Memory B cell (primary cell): ENCODE measurements around the gene ZNF223.

ENCODE experiments used
- ATAC-seq: fragments of 150-1000 bp; cut with Tn5 transposase; 2 replicates; pipeline ENCODE4 v1.10.0; 2021; ENCODE audit warnings: low read depth, mild to moderate bottlenecking, moderate library complexity
- DNase-seq, 2 donors: peaks; one replicate each; pipeline ENCODE4 v3.0.0; 2022; ENCODE audit warnings: low spot score in 2 of 2
- H3K27ac Mint-ChIP-seq: one replicate; pipeline ENCODE4 v1.8.0; 2022; ENCODE audit warnings: mild to moderate bottlenecking, moderate library complexity, mixed read lengths
- H3K27me3 Mint-ChIP-seq: one replicate; pipeline ENCODE4 v1.8.0; 2022; ENCODE audit warnings: mixed read lengths
- H3K36me3 Mint-ChIP-seq: one replicate; pipeline ENCODE4 v1.8.0; 2022; ENCODE audit warnings: mild to moderate bottlenecking, mixed read lengths
- H3K4me1 Mint-ChIP-seq: one replicate; pipeline ENCODE4 v1.8.0; 2022; ENCODE audit warnings: mixed read lengths
- H3K4me3 Mint-ChIP-seq: one replicate; pipeline ENCODE4 v1.8.0; 2022; ENCODE audit warnings: mild to moderate bottlenecking, moderate library complexity, mixed read lengths
- H3K9me3 Mint-ChIP-seq: one replicate; pipeline ENCODE4 v1.8.0; 2022; ENCODE audit warnings: mixed read lengths

Gene ZNF223

DNA sequence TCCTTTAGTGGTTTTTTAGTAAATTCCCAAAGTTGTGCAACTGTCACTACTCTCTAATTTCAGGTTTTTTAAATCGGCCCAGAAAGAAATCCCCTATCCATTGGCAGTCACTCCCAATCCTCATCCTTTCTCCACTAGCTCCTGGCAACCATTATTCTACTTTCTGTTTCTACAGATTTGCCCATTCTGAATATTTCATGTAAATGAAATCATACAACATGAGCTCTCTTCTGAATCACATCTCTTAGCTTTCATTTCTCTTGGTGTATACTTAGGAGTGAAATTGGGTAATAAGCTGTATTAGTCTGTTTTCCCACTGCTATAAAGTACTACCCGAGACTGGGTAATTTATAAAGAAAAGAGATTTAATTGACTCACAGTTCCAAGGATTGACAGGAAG lies 9.7 kb upstream of the ZNF223 start:
- no peaks in the 10 kb centered on the region for H3K4me1 Mint-ChIP-seq
- peaks cover 13% of the 10 kb centered on the region for H3K36me3 Mint-ChIP-seq
- H3K9me3 Mint-ChIP-seq, result peaks cover 30% of the 10 kb centered on the region
- no peak overlapping the region for H3K27ac Mint-ChIP-seq
- no peak overlapping the region for H3K4me3 Mint-ChIP-seq
- H3K27me3 Mint-ChIP-seq, result peaks cover 9% of the 10 kb centered on the region
- no peak for DNase-seq
- ATAC-seq, result no peak

GRCh38 chr19:44050740-44051649 lies 841 bp upstream of the ZNF223 start:
- ATAC-seq, result peak; percentile 52
- no peak for DNase-seq
- peak overlapping the region; percentile 86 for H3K4me3 Mint-ChIP-seq
- peaks cover 3% of the 10 kb centered on the region for H3K27me3 Mint-ChIP-seq
- H3K36me3 Mint-ChIP-seq, result peaks cover 18% of the 10 kb centered on the region
- H3K9me3 Mint-ChIP-seq, result peaks cover 7% of the 10 kb centered on the region
- peak overlapping the region; percentile 12 for H3K27ac Mint-ChIP-seq
- H3K4me1 Mint-ChIP-seq, result peaks cover 12% of the 10 kb centered on the region

GRCh38 chr19:44055870-44056269 lies 4.0 kb downstream of the ZNF223 start:
- H3K9me3 Mint-ChIP-seq, result peaks cover 7% of the 10 kb centered on the region
- ATAC-seq (no peak), DNase-seq (no peak)
- peaks cover 1% of the 10 kb centered on the region for H3K27me3 Mint-ChIP-seq
- H3K36me3 Mint-ChIP-seq, result peaks cover 44% of the 10 kb centered on the region
- H3K4me3 Mint-ChIP-seq, result no peak overlapping the region
- H3K4me1 Mint-ChIP-seq, result peaks cover 6% of the 10 kb centered on the region
- no peak overlapping the region for H3K27ac Mint-ChIP-seq

- DNase-seq (no peak), ATAC-seq (no peak)
- H3K27ac Mint-ChIP-seq, result no peak overlapping the region
- peaks cover 62% of the 10 kb centered on the region for H3K36me3 Mint-ChIP-seq
- H3K27me3 Mint-ChIP-seq, result no peaks in the 10 kb centered on the region
- no peaks in the 10 kb centered on the region for H3K4me1 Mint-ChIP-seq
- H3K4me3 Mint-ChIP-seq, result no peak overlapping the region
- peaks cover 5% of the 10 kb centered on the region for H3K9me3 Mint-ChIP-seq
Measured at GRCh38 chr19:44059229-44059628, 7.4 kb downstream of the ZNF223 start.

DNA sequence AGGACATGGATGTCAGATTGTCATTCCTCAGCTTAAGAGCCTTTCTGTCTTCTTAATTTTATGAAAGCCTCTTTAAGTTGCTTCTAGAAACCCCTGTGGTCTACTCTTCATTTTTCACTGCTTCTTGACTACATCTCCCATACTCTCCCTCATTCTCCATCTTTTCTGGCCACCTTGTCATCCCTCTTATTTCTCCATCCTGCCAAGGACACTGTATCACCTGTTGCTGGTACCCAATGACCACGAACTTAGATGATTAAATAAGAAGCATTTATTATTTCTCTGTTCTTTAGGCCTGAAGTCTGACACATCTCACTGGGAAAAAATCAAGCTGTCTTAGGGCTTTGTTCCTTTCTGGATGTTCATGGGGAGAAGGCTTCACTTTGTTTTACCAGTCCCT lies 9.2 kb downstream of the ZNF223 start:
- Mint-ChIP-seq H3K36me3 (peaks cover 51% of the 10 kb centered on the region), H3K4me1 (no peaks in the 10 kb centered on the region), H3K27ac (no peak overlapping the region), H3K4me3 (no peak overlapping the region), H3K9me3 (peaks cover 5% of the 10 kb centered on the region), H3K27me3 (no peaks in the 10 kb centered on the region)
- DNase-seq, result no peak
- ATAC-seq, result no peak

GRCh38 chr19:44066305-44066704 lies 14.5 kb downstream of the ZNF223 start:
- Mint-ChIP-seq H3K4me3 (no peak overlapping the region), H3K4me1 (peaks cover 5% of the 10 kb centered on the region), H3K9me3 (peaks cover 20% of the 10 kb centered on the region)

GRCh38 chr19:44069415-44069814 lies 17.6 kb downstream of the ZNF223 start:
- no peak for ATAC-seq

More at GRCh38 chr19:44066305-44066704, 14.5 kb downstream of the ZNF223 start:
- Mint-ChIP-seq H3K27ac (no peak overlapping the region), H3K27me3 (peaks cover 5% of the 10 kb centered on the region), H3K36me3 (peaks cover 34% of the 10 kb centered on the region)
- ATAC-seq (no peak), DNase-seq (no peak)

DNA sequence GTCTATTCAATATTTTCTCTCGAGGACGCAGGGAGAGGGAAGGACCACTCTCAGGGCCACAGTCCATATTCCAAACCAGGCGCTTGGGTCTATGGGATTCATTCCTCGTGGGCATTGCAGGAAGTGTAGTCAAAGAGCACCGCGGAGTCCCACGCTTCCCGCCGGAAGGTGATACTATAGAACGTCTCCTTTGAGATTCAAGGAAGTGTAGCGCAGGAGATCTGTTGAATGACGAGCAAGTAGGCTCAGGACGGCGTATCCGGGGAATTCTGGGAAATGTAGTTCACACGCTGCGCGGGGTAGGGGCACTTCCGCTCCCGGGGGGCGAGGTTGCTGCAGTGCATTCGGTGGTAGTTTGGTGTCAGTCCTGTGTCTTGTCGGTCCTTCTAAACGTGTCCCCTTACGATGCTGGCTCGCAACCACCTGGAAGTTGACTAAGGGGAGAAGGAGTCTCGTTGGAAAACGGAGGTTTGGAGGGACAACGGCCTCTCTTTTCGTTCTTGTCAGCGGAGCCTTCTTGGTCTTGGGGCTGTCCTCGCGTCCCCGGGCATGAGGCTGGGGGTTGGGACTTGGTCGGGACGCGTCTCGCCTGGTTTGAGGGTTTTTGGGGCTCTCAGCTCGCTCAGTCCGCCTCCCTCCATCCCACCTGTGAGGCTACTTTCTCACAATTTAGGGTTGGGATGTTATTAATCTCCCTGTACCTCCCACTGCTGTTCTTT lies 20.1 kb downstream of the ZNF223 start, which contains the start of gene ZNF284:
Gene ZNF284, plus strand, starts transcription at position 336 of the 719 bp plus-strand sequence. CDS start 4,231 bp downstream, outside the sequence.
- Mint-ChIP-seq H3K4me3 (peak within 1 kb of the TSS; percentile 94), H3K27ac (peak within 1 kb of the TSS; percentile 75), H3K27me3 (peaks cover 5% of the 10 kb centered on the region), H3K4me1 (peaks cover 20% of the 10 kb centered on the region), H3K36me3 (peaks cover 15% of the 10 kb centered on the region), H3K9me3 (peaks cover 14% of the 10 kb centered on the region)
- peak; percentile 96 for ATAC-seq
- DNase-seq, result peak; percentile 42 to 63

More at GRCh38 chr19:44069415-44069814, 17.6 kb downstream of the ZNF223 start:
- H3K4me1 Mint-ChIP-seq, result peaks cover 20% of the 10 kb centered on the region
- peaks cover 5% of the 10 kb centered on the region for H3K27me3 Mint-ChIP-seq
- peaks cover 22% of the 10 kb centered on the region for H3K36me3 Mint-ChIP-seq
- no peak for DNase-seq
- H3K27ac Mint-ChIP-seq, result no peak overlapping the region
- peaks cover 22% of the 10 kb centered on the region for H3K9me3 Mint-ChIP-seq
- H3K4me3 Mint-ChIP-seq, result no peak overlapping the region

GRCh38 chr19:44072543-44073401 lies 20.9 kb downstream of the ZNF223 start:
- peak overlapping the region; percentile 94 for H3K4me3 Mint-ChIP-seq
- peaks cover 20% of the 10 kb centered on the region for H3K4me1 Mint-ChIP-seq
- DNase-seq, result no peak
- peaks cover 17% of the 10 kb centered on the region for H3K36me3 Mint-ChIP-seq
- peak overlapping the region; percentile 75 for H3K27ac Mint-ChIP-seq
- ATAC-seq, result no peak
- peaks cover 12% of the 10 kb centered on the region for H3K9me3 Mint-ChIP-seq
- H3K27me3 Mint-ChIP-seq, result peaks cover 3% of the 10 kb centered on the region

GRCh38 chr19:44076325-44076724 lies 24.5 kb downstream of the ZNF223 start:
- Mint-ChIP-seq H3K27ac (no peak overlapping the region), H3K9me3 (peaks cover 2% of the 10 kb centered on the region), H3K27me3 (no peaks in the 10 kb centered on the region), H3K4me3 (no peak overlapping the region), H3K36me3 (peaks cover 26% of the 10 kb centered on the region), H3K4me1 (peaks cover 15% of the 10 kb centered on the region)
- ATAC-seq (no peak), DNase-seq (no peak)

DNA sequence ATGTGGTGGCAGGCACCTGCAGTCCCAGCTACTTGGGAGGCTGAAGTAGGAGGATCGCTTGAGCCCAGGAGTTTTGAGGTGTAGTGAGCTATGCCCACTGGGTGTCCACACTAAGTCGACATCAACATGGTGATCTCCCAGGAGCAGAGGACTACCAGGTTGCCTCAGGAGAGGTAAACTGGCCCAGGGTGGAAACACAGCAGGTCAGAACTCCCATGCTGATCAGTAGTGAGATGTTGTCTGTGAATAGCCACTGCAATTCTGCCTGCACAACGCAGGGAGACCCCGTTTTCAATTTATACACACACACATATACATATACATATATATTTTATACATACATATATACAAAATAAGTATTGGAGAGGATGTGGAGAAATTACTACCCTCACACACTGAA lies 40.3 kb downstream of the ZNF223 start:
- H3K27ac Mint-ChIP-seq, result no peak overlapping the region
- H3K4me3 Mint-ChIP-seq, result no peak overlapping the region
- peaks cover 3% of the 10 kb centered on the region for H3K9me3 Mint-ChIP-seq
- no peak for DNase-seq
- H3K36me3 Mint-ChIP-seq, result peaks cover 12% of the 10 kb centered on the region
- H3K4me1 Mint-ChIP-seq, result peaks cover 10% of the 10 kb centered on the region
- no peaks in the 10 kb centered on the region for H3K27me3 Mint-ChIP-seq
- no peak for ATAC-seq

DNA sequence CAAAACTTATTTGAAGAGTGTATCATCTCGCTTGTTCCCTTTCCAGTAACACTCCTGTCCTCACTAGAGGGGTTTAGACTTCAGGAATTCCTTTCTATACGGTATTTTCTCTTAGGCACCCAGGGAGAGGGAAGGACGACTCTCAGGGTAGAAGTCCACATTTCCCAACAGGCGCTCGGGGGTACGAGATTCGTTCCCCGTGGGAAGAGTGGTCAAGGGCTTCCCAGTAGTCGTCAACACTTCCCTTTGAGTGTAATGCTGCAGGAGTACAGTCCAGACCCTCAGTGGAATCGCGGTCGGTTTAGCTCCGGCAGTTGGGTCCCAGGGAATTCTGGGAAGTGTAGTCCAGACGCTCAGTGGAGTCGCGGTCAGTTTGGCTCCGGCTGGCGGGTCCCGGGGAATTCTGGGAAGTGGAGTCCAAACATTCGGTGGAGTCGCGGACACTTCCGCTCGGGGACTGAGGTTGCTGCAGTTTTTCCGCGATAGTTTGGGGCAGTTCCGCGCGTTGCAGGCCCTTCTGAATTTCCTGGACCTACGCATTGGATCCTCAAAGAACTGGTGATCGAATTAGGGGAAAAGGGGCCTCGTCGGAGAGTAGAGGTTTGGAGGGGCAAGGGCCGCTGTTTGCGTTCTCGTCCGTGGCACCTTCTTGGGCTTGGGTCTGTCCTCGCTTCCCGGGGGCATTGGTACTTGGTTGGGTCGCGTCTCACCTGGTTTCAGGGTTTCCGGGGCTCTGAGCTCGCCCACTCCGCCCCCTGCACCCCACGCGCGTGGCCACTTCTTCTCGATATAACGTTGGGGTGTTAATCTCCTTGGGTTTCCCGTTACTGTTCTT lies 42.3 kb downstream of the ZNF223 start, which contains the start of gene ZNF224:
Gene ZNF224, plus strand, starts transcription at position 431 of the 835 bp plus-strand sequence. CDS start 3,513 bp downstream, outside the sequence.
- Mint-ChIP-seq H3K27ac (peak within 1 kb of the TSS; percentile 79), H3K4me3 (peak within 1 kb of the TSS; percentile 95), H3K36me3 (peaks cover 24% of the 10 kb centered on the region), H3K9me3 (peaks cover 4% of the 10 kb centered on the region), H3K4me1 (peaks cover 11% of the 10 kb centered on the region), H3K27me3 (no peaks in the 10 kb centered on the region)
- peak; percentile 61 to 64 for DNase-seq
- ATAC-seq, result peak; percentile 85

- Mint-ChIP-seq H3K4me3 (no peak overlapping the region), H3K36me3 (peaks cover 49% of the 10 kb centered on the region), H3K4me1 (peaks cover 3% of the 10 kb centered on the region), H3K27ac (no peak overlapping the region), H3K27me3 (no peaks in the 10 kb centered on the region), H3K9me3 (peaks cover 22% of the 10 kb centered on the region)
- ATAC-seq (no peak), DNase-seq (no peak)
Measured at GRCh38 chr19:44107751-44108150, 55.9 kb downstream of the ZNF223 start.
